HepG2 (cell line): ENCODE data around the gene TMEM258. TPM values are rescaled to one million over a fixed set of nuclear protein-coding genes. Genes with fewer than 3 reads are reported as not detected.

ENCODE experiments used
- RARG ChIP-seq: sonication (generic); formaldehyde crosslinking; IDR thresholded peaks from 2 replicates; pipeline ENCODE4 v1.4.0; 2020; ENCODE audit warnings: low read depth, mild to moderate bottlenecking, missing genetic modification reagents
- RBM39 ChIP-seq: fragments of 200-400 bp; formaldehyde crosslinking; IDR thresholded peaks from one replicate; pipeline ENCODE4 v1.6.1; 2018; ENCODE audit warnings: antibody characterized with exemption, mild to moderate bottlenecking, low read depth, low read length; ENCODE audit not compliant: poor library complexity, severe bottlenecking
- REPIN1 ChIP-seq: sonication (generic); formaldehyde crosslinking; IDR thresholded peaks from 2 replicates; pipeline ENCODE4 v1.8.0; 2022; ENCODE audit warnings: missing genetic modification reagents, low read depth, mild to moderate bottlenecking, borderline replicate concordance
- RFXAP ChIP-seq: sonication (generic); formaldehyde crosslinking; IDR thresholded peaks from 2 replicates; pipeline ENCODE4 v1.4.0; 2020; ENCODE audit warnings: missing genetic modification reagents, borderline replicate concordance
- SAP130 ChIP-seq: IDR thresholded peaks from 2 replicates; pipeline ENCODE4 v1.6.1; 2016; ENCODE audit warnings: low read depth
- SRSF9 ChIP-seq: fragments of 200-400 bp; formaldehyde crosslinking; IDR thresholded peaks from 2 replicates; pipeline ENCODE4 v1.6.1; 2018; ENCODE audit warnings: borderline replicate concordance, mild to moderate bottlenecking, low read depth, low read length; ENCODE audit not compliant: insufficient read depth, poor library complexity, severe bottlenecking
- ZNF282 ChIP-seq: fragments of 450-650 bp; IDR thresholded peaks from 2 replicates; pipeline ENCODE4 v1.6.1; 2018; ENCODE audit not compliant: partially characterized antibody
- ZNF878 ChIP-seq: sonication (generic); formaldehyde crosslinking; IDR thresholded peaks from 2 replicates; pipeline ENCODE4 v1.8.1; 2023; ENCODE audit warnings: mild to moderate bottlenecking, missing genetic modification reagents, moderate library complexity
- polyA plus RNA-seq, 8 experiments: library from polyadenylated mRNA; depleted of rRNA in 3 of 8; stranded (reverse) in 7 of 8; unstranded in 1 of 8; fragments of >200 nt; fragmentation: Illumina TruSeq in 4 of 8; extraction: Trizol in 4 of 8; gene quantifications; 2 replicates each; pipeline versions ENCODE4 v1.2.1 to v1.2.3, GENCODE V29; 2011 to 2016; ENCODE audit warnings: low read depth in 4 of 8, missing spikeins in 1 of 8, mixed read lengths in 1 of 8; ENCODE audit not compliant: insufficient read depth in 1 of 8
- total RNA-seq, 5 experiments: library from RNA; depleted of rRNA; stranded (reverse); fragments of >200 nt; fragmentation: Illumina TruSeq; extraction: Trizol; gene quantifications; 2 replicates each; pipeline ENCODE4 v1.2.3, GENCODE V29; 2016; ENCODE audit warnings: low read depth in 1 of 5
- TF ChIP-seq, protein P1 (sequence below): sonication (generic); formaldehyde crosslinking; IDR thresholded peaks from 2 replicates; pipeline ENCODE4 v1.4.0; 2020; ENCODE audit warnings: low read depth, mild to moderate bottlenecking, missing genetic modification reagents
- TF ChIP-seq, protein P2 (sequence below): sonication (generic); formaldehyde crosslinking; IDR thresholded peaks from 2 replicates; pipeline ENCODE4 v1.4.0; 2020; ENCODE audit warnings: missing genetic modification reagents, mild to moderate bottlenecking, borderline replicate concordance
- TF ChIP-seq, protein P3 (sequence below): sonication (generic); formaldehyde crosslinking; IDR thresholded peaks from 2 replicates; pipeline ENCODE4 v1.5.0; 2020; ENCODE audit warnings: mild to moderate bottlenecking, low read depth, missing genetic modification reagents, borderline replicate concordance
- TF ChIP-seq, protein P4 (sequence below): sonication (generic); formaldehyde crosslinking; IDR thresholded peaks from 2 replicates; pipeline ENCODE4 v1.4.0; 2020; ENCODE audit warnings: missing genetic modification reagents, borderline replicate concordance
- TF ChIP-seq, protein P5 (sequence below), 2 experiments: sonication (generic) in 1 of 2; formaldehyde crosslinking in 1 of 2; IDR thresholded peaks; 2 replicates each; pipeline versions ENCODE4 v1.4.0 to v1.6.1; 2018 to 2020; ENCODE audit warnings: missing genetic modification reagents in 2 of 2, borderline replicate concordance in 1 of 2, low read depth in 1 of 2, mild to moderate bottlenecking in 1 of 2, missing biosample characterization in 1 of 2
- TF ChIP-seq, protein P6 (sequence below): IDR thresholded peaks from 2 replicates; pipeline ENCODE4 v1.6.1; 2018; ENCODE audit warnings: missing genetic modification reagents, mild to moderate bottlenecking, missing compliant biosample characterization

TMEM258 gene
- total and polyA plus RNA-seq, 2 of the 13 experiments (the other 11 are each of a cell fraction or from before 2014, with no cell fraction given) = 175 to 424 TPM

DNA sequence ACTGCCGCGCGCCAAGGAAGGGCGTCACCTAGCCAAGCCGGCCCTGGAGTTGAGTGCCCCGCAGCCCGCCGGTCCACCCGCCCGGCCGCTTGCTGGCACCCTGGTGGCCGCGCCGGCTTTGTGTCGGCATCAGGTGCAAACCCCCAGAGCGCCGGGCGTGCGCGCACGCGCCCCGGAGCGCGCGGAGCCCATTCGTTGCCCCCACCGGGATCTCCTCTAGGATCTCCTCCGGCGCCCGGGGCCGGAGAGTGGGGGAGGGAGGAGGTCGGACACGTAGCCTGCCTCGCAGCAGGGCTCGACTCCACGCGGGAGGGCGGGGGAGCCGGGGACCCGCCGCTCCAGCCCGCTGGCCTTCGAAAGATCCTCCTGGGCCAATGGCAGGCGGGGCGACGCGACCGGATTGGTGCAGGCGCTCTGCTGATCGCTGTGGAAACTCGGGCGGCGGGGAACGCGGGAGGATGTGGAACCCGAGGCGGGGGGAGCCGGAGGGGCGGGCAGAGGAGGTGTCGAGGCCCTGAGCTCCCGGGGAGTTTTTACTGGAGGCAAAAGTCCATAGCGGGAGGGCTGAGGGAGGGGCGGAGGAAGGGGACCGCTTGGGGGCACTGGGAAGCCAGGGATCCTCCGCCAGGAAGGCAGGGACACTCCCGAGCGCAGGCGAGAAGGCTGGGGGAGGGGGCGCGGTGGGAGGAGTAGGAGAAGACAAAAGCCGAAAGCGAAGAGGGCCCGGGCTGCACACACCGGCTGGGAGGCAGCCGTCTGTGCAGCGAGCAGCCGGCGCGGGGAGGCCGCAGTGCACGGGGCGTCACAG, 35.4 kb upstream of the TMEM258 start, which contains the start of gene FADS2 (continued):
- TF ChIP-seq, protein P1, sequence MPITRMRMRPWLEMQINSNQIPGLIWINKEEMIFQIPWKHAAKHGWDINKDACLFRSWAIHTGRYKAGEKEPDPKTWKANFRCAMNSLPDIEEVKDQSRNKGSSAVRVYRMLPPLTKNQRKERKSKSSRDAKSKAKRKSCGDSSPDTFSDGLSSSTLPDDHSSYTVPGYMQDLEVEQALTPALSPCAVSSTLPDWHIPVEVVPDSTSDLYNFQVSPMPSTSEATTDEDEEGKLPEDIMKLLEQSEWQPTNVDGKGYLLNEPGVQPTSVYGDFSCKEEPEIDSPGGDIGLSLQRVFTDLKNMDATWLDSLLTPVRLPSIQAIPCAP (CRISPR knock-in tag) = 0 out of 2 replicates have a peak, but pooled peaks have one; percentile 15
- 0 out of 2 replicates have a peak, but pooled peaks have one; percentile 31 for TF ChIP-seq ZNF878 (CRISPR knock-in tag)
- TF ChIP-seq, protein P2, sequence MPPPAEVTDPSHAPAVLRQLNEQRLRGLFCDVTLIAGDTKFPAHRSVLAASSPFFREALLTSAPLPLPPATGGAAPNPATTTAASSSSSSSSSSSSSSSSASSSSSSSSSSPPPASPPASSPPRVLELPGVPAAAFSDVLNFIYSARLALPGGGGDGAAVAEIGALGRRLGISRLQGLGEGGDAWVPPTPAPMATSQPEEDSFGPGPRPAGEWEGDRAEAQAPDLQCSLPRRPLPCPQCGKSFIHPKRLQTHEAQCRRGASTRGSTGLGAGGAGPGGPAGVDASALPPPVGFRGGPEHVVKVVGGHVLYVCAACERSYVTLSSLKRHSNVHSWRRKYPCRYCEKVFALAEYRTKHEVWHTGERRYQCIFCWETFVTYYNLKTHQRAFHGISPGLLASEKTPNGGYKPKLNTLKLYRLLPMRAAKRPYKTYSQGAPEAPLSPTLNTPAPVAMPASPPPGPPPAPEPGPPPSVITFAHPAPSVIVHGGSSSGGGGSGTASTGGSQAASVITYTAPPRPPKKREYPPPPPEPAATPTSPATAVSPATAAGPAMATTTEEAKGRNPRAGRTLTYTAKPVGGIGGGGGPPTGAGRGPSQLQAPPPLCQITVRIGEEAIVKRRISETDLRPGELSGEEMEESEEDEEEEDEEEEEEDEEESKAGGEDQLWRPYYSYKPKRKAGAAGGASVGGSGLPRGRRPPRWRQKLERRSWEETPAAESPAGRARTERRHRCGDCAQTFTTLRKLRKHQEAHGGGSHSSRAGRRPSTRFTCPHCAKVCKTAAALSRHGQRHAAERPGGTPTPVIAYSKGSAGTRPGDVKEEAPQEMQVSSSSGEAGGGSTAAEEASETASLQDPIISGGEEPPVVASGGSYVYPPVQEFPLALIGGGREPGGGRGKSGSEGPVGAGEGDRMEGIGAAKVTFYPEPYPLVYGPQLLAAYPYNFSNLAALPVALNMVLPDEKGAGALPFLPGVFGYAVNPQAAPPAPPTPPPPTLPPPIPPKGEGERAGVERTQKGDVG (CRISPR knock-in tag) = no peak
- no peak for TF ChIP-seq SRSF9
- TF ChIP-seq, protein P3, sequence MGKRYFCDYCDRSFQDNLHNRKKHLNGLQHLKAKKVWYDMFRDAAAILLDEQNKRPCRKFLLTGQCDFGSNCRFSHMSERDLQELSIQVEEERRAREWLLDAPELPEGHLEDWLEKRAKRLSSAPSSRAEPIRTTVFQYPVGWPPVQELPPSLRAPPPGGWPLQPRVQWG (CRISPR knock-in tag) = no peak
- TF ChIP-seq, protein P4, sequence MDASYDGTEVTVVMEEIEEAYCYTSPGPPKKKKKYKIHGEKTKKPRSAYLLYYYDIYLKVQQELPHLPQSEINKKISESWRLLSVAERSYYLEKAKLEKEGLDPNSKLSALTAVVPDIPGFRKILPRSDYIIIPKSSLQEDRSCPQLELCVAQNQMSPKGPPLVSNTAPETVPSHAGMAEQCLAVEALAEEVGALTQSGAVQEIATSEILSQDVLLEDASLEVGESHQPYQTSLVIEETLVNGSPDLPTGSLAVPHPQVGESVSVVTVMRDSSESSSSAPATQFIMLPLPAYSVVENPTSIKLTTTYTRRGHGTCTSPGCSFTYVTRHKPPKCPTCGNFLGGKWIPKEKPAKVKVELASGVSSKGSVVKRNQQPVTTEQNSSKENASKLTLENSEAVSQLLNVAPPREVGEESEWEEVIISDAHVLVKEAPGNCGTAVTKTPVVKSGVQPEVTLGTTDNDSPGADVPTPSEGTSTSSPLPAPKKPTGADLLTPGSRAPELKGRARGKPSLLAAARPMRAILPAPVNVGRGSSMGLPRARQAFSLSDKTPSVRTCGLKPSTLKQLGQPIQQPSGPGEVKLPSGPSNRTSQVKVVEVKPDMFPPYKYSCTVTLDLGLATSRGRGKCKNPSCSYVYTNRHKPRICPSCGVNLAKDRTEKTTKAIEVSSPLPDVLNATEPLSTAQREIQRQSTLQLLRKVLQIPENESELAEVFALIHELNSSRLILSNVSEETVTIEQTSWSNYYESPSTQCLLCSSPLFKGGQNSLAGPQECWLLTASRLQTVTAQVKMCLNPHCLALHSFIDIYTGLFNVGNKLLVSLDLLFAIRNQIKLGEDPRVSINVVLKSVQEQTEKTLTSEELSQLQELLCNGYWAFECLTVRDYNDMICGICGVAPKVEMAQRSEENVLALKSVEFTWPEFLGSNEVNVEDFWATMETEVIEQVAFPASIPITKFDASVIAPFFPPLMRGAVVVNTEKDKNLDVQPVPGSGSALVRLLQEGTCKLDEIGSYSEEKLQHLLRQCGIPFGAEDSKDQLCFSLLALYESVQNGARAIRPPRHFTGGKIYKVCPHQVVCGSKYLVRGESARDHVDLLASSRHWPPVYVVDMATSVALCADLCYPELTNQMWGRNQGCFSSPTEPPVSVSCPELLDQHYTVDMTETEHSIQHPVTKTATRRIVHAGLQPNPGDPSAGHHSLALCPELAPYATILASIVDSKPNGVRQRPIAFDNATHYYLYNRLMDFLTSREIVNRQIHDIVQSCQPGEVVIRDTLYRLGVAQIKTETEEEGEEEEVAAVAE (CRISPR knock-in tag) = 0 out of 2 replicates have a peak, but pooled peaks have one; percentile 11
- TF ChIP-seq, protein P5, sequence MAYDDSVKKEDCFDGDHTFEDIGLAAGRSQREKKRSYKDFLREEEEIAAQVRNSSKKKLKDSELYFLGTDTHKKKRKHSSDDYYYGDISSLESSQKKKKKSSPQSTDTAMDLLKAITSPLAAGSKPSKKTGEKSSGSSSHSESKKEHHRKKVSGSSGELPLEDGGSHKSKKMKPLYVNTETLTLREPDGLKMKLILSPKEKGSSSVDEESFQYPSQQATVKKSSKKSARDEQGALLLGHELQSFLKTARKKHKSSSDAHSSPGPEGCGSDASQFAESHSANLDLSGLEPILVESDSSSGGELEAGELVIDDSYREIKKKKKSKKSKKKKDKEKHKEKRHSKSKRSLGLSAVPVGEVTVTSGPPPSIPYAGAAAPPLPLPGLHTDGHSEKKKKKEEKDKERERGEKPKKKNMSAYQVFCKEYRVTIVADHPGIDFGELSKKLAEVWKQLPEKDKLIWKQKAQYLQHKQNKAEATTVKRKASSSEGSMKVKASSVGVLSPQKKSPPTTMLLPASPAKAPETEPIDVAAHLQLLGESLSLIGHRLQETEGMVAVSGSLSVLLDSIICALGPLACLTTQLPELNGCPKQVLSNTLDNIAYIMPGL (CRISPR knock-in tag; IDR thresholded peaks at IDR 0.05; ENCODE audit: borderline replicate concordance in 1 of 2, low read depth in 1 of 2) = peak in 1 of 2 experiments; percentile 25; a peak in 1 of 4 replicates
- TF ChIP-seq RBM39 = no peak
- TF ChIP-seq SAP130 (CRISPR knock-in tag) = no peak
- no peak for TF ChIP-seq ZNF282
- peak; percentile 77; the same call in 1 of the 2 replicates for TF ChIP-seq REPIN1 (CRISPR knock-in tag)
- TF ChIP-seq RARG = no peak
- TF ChIP-seq RFXAP (CRISPR knock-in tag) = no peak
- TF ChIP-seq, protein P6, sequence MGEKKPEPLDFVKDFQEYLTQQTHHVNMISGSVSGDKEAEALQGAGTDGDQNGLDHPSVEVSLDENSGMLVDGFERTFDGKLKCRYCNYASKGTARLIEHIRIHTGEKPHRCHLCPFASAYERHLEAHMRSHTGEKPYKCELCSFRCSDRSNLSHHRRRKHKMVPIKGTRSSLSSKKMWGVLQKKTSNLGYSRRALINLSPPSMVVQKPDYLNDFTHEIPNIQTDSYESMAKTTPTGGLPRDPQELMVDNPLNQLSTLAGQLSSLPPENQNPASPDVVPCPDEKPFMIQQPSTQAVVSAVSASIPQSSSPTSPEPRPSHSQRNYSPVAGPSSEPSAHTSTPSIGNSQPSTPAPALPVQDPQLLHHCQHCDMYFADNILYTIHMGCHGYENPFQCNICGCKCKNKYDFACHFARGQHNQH (CRISPR knock-in tag) = no peak
